HEK293T (cell line): Measurements from ENCODE around the gene ADPRS.

Source experiments
- CTCF ChIA-PET: fragments of 350-600 bp; formaldehyde crosslinking; extraction: SDS; loops from one replicate; lab custom pipeline; 2021; ENCODE audit warnings: antibody characterized with exemption, inconsistent platforms; lab: Yijun Ruan, JAX
- POLR2A ChIA-PET: fragments of 350-600 bp; formaldehyde crosslinking; extraction: SDS; loops from one replicate; lab custom pipeline; 2020; ENCODE audit warnings: antibody characterized with exemption, inconsistent platforms; lab: Yijun Ruan, JAX
- DNase-seq: peaks from one replicate; pipeline ENCODE4 v3.0.0; 2012; ENCODE audit warnings: mixed read lengths; ENCODE audit errors: extremely low spot score
- ARNT ChIP-seq: fragments of 450-650 bp; IDR thresholded peaks from 2 replicates; pipeline ENCODE4 v1.6.1; 2017; ENCODE audit warnings: mild to moderate bottlenecking
- BHLHE40 ChIP-seq: fragments of 450-650 bp; IDR thresholded peaks from 2 replicates; pipeline ENCODE4 v1.6.1; 2016; ENCODE audit warnings: mild to moderate bottlenecking, moderate library complexity, borderline replicate concordance
- CTBP1 ChIP-seq: fragments of 450-650 bp; IDR thresholded peaks from 2 replicates; pipeline ENCODE4 v1.6.1; 2016; ENCODE audit warnings: borderline replicate concordance
- ELF4 ChIP-seq: fragments of 450-650 bp; IDR thresholded peaks from 2 replicates; pipeline ENCODE4 v1.6.1; 2017; ENCODE audit warnings: antibody characterized with exemption
- FOXA1 ChIP-seq: fragments of 450-650 bp; IDR thresholded peaks from 2 replicates; pipeline ENCODE4 v1.6.1; 2016; ENCODE audit warnings: mild to moderate bottlenecking
- FOXK2 ChIP-seq: fragments of 450-650 bp; IDR thresholded peaks from 2 replicates; pipeline ENCODE4 v1.6.1; 2016; ENCODE audit warnings: mild to moderate bottlenecking
- FOXM1 ChIP-seq: fragments of 450-650 bp; IDR thresholded peaks from 2 replicates; pipeline ENCODE4 v1.6.1; 2017; ENCODE audit warnings: mild to moderate bottlenecking, borderline replicate concordance
- HDGF ChIP-seq: fragments of 450-650 bp; IDR thresholded peaks from 2 replicates; pipeline ENCODE4 v1.6.1; 2017; ENCODE audit warnings: antibody characterized with exemption, borderline replicate concordance
- L3MBTL2 ChIP-seq: fragments of 450-650 bp; conservative IDR thresholded peaks from 2 replicates; pipeline ENCODE4 v1.6.1; 2016; ENCODE audit warnings: mild to moderate bottlenecking
- LEF1 ChIP-seq: fragments of 450-650 bp; IDR thresholded peaks from 2 replicates; pipeline ENCODE4 v1.6.1; 2017; ENCODE audit warnings: mild to moderate bottlenecking, borderline replicate concordance
- NFRKB ChIP-seq: fragments of 450-650 bp; IDR thresholded peaks from 2 replicates; pipeline ENCODE4 v1.6.1; 2016; ENCODE audit warnings: mild to moderate bottlenecking, moderate library complexity
- PKNOX1 ChIP-seq: fragments of 450-650 bp; IDR thresholded peaks from 2 replicates; pipeline ENCODE4 v1.6.1; 2016
- SP1 ChIP-seq: fragments of 450-650 bp; IDR thresholded peaks from 2 replicates; pipeline ENCODE4 v1.6.1; 2017
- SUZ12 ChIP-seq: fragments of 450-650 bp; IDR thresholded peaks from 2 replicates; pipeline ENCODE4 v1.6.1; 2016; ENCODE audit warnings: mild to moderate bottlenecking
- TARDBP ChIP-seq: fragments of 450-650 bp; IDR thresholded peaks from 2 replicates; pipeline ENCODE4 v1.6.1; 2016
- ZNF384 ChIP-seq: fragments of 450-650 bp; IDR thresholded peaks from 2 replicates; pipeline ENCODE4 v1.6.1; 2016

ADPRS gene

GRCh38 chr1:36091141-36091540 is 2.4 kb downstream of the ADPRS start:
- no peak for DNase-seq
- no peak for TF ChIP-seq CTBP1
- TF ChIP-seq FOXA1: no peak
- TF ChIP-seq NFRKB: no peak
- no peak for TF ChIP-seq FOXK2
- no peak for TF ChIP-seq HDGF
- ChIA-PET POLR2A (no interaction called here), CTCF (no interaction called here)

- ChIA-PET CTCF (no interaction called here), POLR2A (interaction anchor here (0.5 kb wide), 1 partner anchor 224 kb away, joined by 3 read pairs; no protein-coding TSS in a partner anchor)
- no peak for DNase-seq
- TF ChIP-seq NFRKB (no peak), CTBP1 (no peak), LEF1 (no peak), L3MBTL2 (no peak), ELF4 (no peak), SP1 (no peak), HDGF (no peak), ZNF384 (no peak), FOXA1 (no peak), PKNOX1 (no peak), SUZ12 (no peak), TARDBP (no peak), FOXM1 (no peak), ARNT (no peak), BHLHE40 (no peak), FOXK2 (no peak)
Measured at GRCh38 chr1:36091698-36092097, 3.0 kb downstream of the ADPRS start.

- TF ChIP-seq ZNF384 (no peak), CTBP1 (no peak), BHLHE40 (no peak), ARNT (no peak), HDGF (no peak), ELF4 (no peak), L3MBTL2 (no peak), PKNOX1 (no peak), TARDBP (no peak), FOXA1 (no peak), LEF1 (no peak), NFRKB (no peak), SP1 (no peak), SUZ12 (no peak), FOXK2 (no peak)
- DNase-seq: no peak
- ChIA-PET CTCF (no interaction called here), POLR2A (interaction anchor here (0.5 kb wide), 1 partner anchor 225 kb away, joined by 3 read pairs; no protein-coding TSS in a partner anchor)
Measured at GRCh38 chr1:36092166-36092797, 3.6 kb downstream of the ADPRS start.

- no peak for DNase-seq
- TF ChIP-seq BHLHE40: no peak
- no peak for TF ChIP-seq FOXA1
- no peak for TF ChIP-seq HDGF
- no peak for TF ChIP-seq TARDBP
- TF ChIP-seq NFRKB: no peak
- TF ChIP-seq PKNOX1: no peak
- no peak for TF ChIP-seq CTBP1
- TF ChIP-seq SP1: no peak
- TF ChIP-seq SUZ12: no peak
- no peak for TF ChIP-seq ARNT
- no peak for TF ChIP-seq FOXM1
- no peak for TF ChIP-seq LEF1
- no peak for TF ChIP-seq FOXK2
- POLR2A ChIA-PET: no interaction called here
- CTCF ChIA-PET: no interaction called here
Measured at GRCh38 chr1:36092798-36093185, 4.1 kb downstream of the ADPRS start.

GRCh38 chr1:36093226-36093625 is 4.5 kb downstream of the ADPRS start:
- CTCF ChIA-PET: no interaction called here
- DNase-seq: no peak
- TF ChIP-seq FOXK2 (no peak), ARNT (no peak)
- POLR2A ChIA-PET: no interaction called here

- ChIA-PET CTCF (no interaction called here), POLR2A (no interaction called here)
- no peak for TF ChIP-seq SP1
- no peak for DNase-seq
Measured at GRCh38 chr1:36093929-36094328, 5.2 kb downstream of the ADPRS start.

- TF ChIP-seq NFRKB (no peak), TARDBP (no peak), FOXM1 (no peak), ELF4 (no peak), SUZ12 (no peak), SP1 (no peak), ARNT (no peak), ZNF384 (no peak), LEF1 (no peak), HDGF (no peak), CTBP1 (no peak), BHLHE40 (no peak), L3MBTL2 (no peak)
- CTCF ChIA-PET: interaction anchor here (0.8 to 3.1 kb wide), 2 partner anchors 40 to 94 kb away, joined by 3 to 22 read pairs; no protein-coding TSS in a partner anchor
- DNase-seq: no peak
- POLR2A ChIA-PET: interaction anchor here (0.8 kb wide), 1 partner anchor 8 kb away, joined by 3 read pairs; no protein-coding TSS in a partner anchor
Measured at GRCh38 chr1:36094621-36095061, 5.9 kb downstream of the ADPRS start.
